Measurements from ENCODE around the gene FBRS. TPM values are rescaled to one million over a fixed set of nuclear protein-coding genes. Genes with fewer than 3 reads are reported as not detected.
A peak's percentile ranks its signal among the peaks of the same experiment; 100 is the strongest.

Gene FBRS
- total and polyA plus RNA-seq, 2 of the 13 experiments (the other 11 are each of a cell fraction or from before 2014, with no cell fraction given), result 13.7 to 16.2 TPM

DNA sequence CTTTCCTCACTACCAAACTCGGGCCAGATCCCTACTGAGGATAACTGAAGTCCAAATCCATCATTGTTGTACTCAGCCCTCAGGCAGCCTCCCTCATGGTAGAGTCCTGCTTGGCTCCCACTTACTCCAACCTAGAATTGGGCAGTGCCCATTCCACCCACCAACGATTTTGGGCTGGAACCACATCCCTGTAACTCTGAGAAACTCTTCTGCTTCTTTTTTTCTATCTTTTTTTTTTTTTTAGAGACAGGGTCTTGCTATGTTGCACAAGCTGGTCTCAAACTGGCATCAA is 6.3 kb upstream of the FBRS start:
- ChIA-PET POLR2A (interaction anchor here (2.2 kb wide), 1 partner anchor 94 kb away, joined by 7 read pairs; the partner anchor contains the start of gene ZNF764), CTCF (ENCODE audit: low intra/inter-chr PET ratio, low total read pairs) (interaction anchor here (0.6 to 1.2 kb wide), 2 partner anchors 23 to 253 kb away, joined by 3 to 4 read pairs; no protein-coding TSS in a partner anchor)
- H3K4me1 ChIP-seq (ENCODE audit: insufficient read depth, low read length), result peaks cover 19% of the 10 kb centered on the region
- H4K20me1 ChIP-seq (ENCODE audit: insufficient read depth, low read length), result no peaks in the 10 kb centered on the region
- no peak overlapping the region for H2AFZ ChIP-seq (ENCODE audit: low read length)
- no peaks in the 10 kb centered on the region; a peak in 1 of 5 replicates for H3K27me3 ChIP-seq (ENCODE audit: control insufficient read depth in 1 of 2, insufficient read depth in 2 of 2, low read length in 2 of 2)
- H3K9ac ChIP-seq (ENCODE audit: insufficient read depth, low read depth, low read length), result peak overlapping the region; percentile 89
- ATAC-seq (no peak), FAIRE-seq (no peak), DNase-seq (ENCODE audit: low spot score) (no peak)
- in situ Hi-C loops (cut with HindIII; ENCODE audit: extremely low pct_ligation_motif_present, low pct_unique_long_range_greater_than_20kb), result loop anchor here (25.0 kb wide), 1 partner anchor 840 kb away; the partner anchor contains the start of genes MAZ, MVP, PAGR1 and PRRT2
- WGBS (ENCODE audit: low lambda C conversion rate), result 6% methylated on average over 2 of the region's 2 CpGs
- peaks cover 5% of the 10 kb centered on the region for H3K79me2 ChIP-seq (ENCODE audit: insufficient read depth, low read length)
- peak overlapping the region; percentile 79 to 100 (median 95) for H3K4me3 ChIP-seq (replicated peaks in 1 of 3; ENCODE audit: insufficient read depth in 1 of 3, low read depth in 2 of 3, low read length in 3 of 3)
- TF ChIP-seq ZNF775 (CRISPR knock-in tag; IDR thresholded peaks at IDR 0.05; ENCODE audit: borderline replicate concordance), result no peak
- TF ChIP-seq, protein P1, sequence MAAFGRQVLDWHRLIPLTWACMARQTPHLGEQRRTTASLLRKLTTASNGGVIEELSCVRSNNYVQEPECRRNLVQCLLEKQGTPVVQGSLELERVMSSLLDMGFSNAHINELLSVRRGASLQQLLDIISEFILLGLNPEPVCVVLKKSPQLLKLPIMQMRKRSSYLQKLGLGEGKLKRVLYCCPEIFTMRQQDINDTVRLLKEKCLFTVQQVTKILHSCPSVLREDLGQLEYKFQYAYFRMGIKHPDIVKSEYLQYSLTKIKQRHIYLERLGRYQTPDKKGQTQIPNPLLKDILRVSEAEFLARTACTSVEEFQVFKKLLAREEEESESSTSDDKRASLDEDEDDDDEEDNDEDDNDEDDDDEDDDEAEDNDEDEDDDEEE (CRISPR knock-in tag; IDR thresholded peaks at IDR 0.05), result 0 out of 2 replicates have a peak, but pooled peaks have one; percentile 56
- TF ChIP-seq ZNF616 (CRISPR knock-in tag; IDR thresholded peaks at IDR 0.05; ENCODE audit: low read depth), result no peak
- TF ChIP-seq ZNF790 (CRISPR knock-in tag; IDR thresholded peaks at IDR 0.05; ENCODE audit: borderline replicate concordance), result 0 out of 2 replicates have a peak, but pooled peaks have one; percentile 34
- TSS peak; percentile 52 for BruUV-seq (replicated peaks)
- peaks cover 7 to 32% of the 10 kb centered on the region in 2 experiments; a peak in 4 of 5 replicates for H3K36me3 ChIP-seq (replicated peaks in 1 of 2; ENCODE audit: control insufficient read depth in 1 of 2, insufficient read depth in 2 of 2, low read length in 2 of 2)
- H3K27ac ChIP-seq (ENCODE audit: extremely low read length, insufficient read depth, low read length), result peak overlapping the region; percentile 88
- intact Hi-C loops (cut with micrococcal nuclease; ENCODE audit: unreplicated experiment), result loop anchor here (10.0 kb wide), 2 partner anchors 127 to 567 kb away; partner anchors contain the start of gene ZNF768
- H3K4me2 ChIP-seq (ENCODE audit: low read depth, low read length), result peak overlapping the region; percentile 99
- H3K9me3 ChIP-seq (ENCODE audit: low read length), result no peaks in the 10 kb centered on the region

DNA sequence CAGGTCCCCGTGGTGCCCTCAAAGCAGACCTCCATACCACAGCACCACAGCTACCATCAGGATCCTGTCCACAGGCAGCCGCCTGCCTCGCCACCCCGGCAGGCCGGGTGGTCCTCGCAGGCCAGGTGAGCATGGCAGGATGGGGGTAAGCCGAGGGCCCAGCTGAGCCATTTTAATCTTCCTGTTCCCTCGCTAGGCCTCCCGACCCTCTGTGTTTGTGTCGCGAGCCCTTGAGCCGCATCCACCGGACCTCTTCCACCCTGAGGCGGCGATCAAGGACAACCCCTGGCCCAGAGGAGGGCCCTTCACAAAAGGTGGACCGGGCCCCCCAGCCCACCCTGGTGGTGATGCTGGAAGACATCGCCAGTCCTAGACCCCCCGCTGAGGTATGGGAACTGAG is 5.5 kb upstream of the FBRS start:
- no peak overlapping the region for H3K27ac ChIP-seq (ENCODE audit: extremely low read length, insufficient read depth, low read length)
- peak overlapping the region; percentile 89; the same call in 1 of the 2 replicates for H3K9ac ChIP-seq (ENCODE audit: insufficient read depth, low read depth, low read length)
- ATAC-seq (no peak), DNase-seq (ENCODE audit: low spot score) (no peak), FAIRE-seq (no peak)
- H3K4me3 ChIP-seq (replicated peaks in 1 of 3; ENCODE audit: insufficient read depth in 1 of 3, low read depth in 2 of 3, low read length in 3 of 3), result no peak overlapping the region; a peak in 1 of 6 replicates
- H3K9me3 ChIP-seq (ENCODE audit: low read length), result no peaks in the 10 kb centered on the region
- no peak overlapping the region for H2AFZ ChIP-seq (ENCODE audit: low read length)
- no peaks in the 10 kb centered on the region; a peak in 1 of 5 replicates for H3K27me3 ChIP-seq (ENCODE audit: control insufficient read depth in 1 of 2, insufficient read depth in 2 of 2, low read length in 2 of 2)
- ChIA-PET CTCF (ENCODE audit: low intra/inter-chr PET ratio, low total read pairs) (interaction anchor here (1.2 kb wide), 1 partner anchor 24 kb away, joined by 3 read pairs; no protein-coding TSS in a partner anchor), POLR2A (interaction anchor here (2.2 kb wide), 1 partner anchor 94 kb away, joined by 7 read pairs; the partner anchor contains the start of gene ZNF764)
- no peaks in the 10 kb centered on the region for H4K20me1 ChIP-seq (ENCODE audit: insufficient read depth, low read length)
- H3K36me3 ChIP-seq (replicated peaks in 1 of 2; ENCODE audit: control insufficient read depth in 1 of 2, insufficient read depth in 2 of 2, low read length in 2 of 2), result peaks cover 7 to 32% of the 10 kb centered on the region in 2 experiments; a peak in 4 of 5 replicates
- in situ Hi-C loops (cut with HindIII; ENCODE audit: extremely low pct_ligation_motif_present, low pct_unique_long_range_greater_than_20kb) (loop anchor here (25.0 kb wide), 1 partner anchor 840 kb away; the partner anchor contains the start of genes MAZ, MVP, PAGR1 and PRRT2), intact Hi-C loops (cut with micrococcal nuclease; ENCODE audit: unreplicated experiment) (loop anchor here (10.0 kb wide), 2 partner anchors 128 to 568 kb away; partner anchors contain the start of gene ZNF768)
- WGBS (ENCODE audit: low lambda C conversion rate), result 98% methylated on average over 18 of the region's 18 CpGs
- BruUV-seq (replicated peaks), result no TSS peak
- peaks cover 5% of the 10 kb centered on the region for H3K79me2 ChIP-seq (ENCODE audit: insufficient read depth, low read length)
- H3K4me2 ChIP-seq (ENCODE audit: low read depth, low read length), result peak overlapping the region; percentile 99
- H3K4me1 ChIP-seq (ENCODE audit: insufficient read depth, low read length), result peaks cover 26% of the 10 kb centered on the region
- TF ChIP-seq ZKSCAN5 (CRISPR knock-in tag; IDR thresholded peaks at IDR 0.05) (no peak), ZNF747 (CRISPR knock-in tag; IDR thresholded peaks at IDR 0.05; ENCODE audit: borderline replicate concordance) (no peak), PBX2 (CRISPR knock-in tag; IDR thresholded peaks at IDR 0.05) (no peak), ZNF788 (CRISPR knock-in tag; IDR thresholded peaks at IDR 0.05; ENCODE audit: borderline replicate concordance) (no peak), ZNF17 (CRISPR knock-in tag; IDR thresholded peaks at IDR 0.05) (0 out of 2 replicates have a peak, but pooled peaks have one; percentile 15)
- TF ChIP-seq, protein P2, sequence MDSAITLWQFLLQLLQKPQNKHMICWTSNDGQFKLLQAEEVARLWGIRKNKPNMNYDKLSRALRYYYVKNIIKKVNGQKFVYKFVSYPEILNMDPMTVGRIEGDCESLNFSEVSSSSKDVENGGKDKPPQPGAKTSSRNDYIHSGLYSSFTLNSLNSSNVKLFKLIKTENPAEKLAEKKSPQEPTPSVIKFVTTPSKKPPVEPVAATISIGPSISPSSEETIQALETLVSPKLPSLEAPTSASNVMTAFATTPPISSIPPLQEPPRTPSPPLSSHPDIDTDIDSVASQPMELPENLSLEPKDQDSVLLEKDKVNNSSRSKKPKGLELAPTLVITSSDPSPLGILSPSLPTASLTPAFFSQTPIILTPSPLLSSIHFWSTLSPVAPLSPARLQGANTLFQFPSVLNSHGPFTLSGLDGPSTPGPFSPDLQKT (CRISPR knock-in tag; IDR thresholded peaks at IDR 0.05; ENCODE audit: borderline replicate concordance), result no peak
- TF ChIP-seq, protein P3, sequence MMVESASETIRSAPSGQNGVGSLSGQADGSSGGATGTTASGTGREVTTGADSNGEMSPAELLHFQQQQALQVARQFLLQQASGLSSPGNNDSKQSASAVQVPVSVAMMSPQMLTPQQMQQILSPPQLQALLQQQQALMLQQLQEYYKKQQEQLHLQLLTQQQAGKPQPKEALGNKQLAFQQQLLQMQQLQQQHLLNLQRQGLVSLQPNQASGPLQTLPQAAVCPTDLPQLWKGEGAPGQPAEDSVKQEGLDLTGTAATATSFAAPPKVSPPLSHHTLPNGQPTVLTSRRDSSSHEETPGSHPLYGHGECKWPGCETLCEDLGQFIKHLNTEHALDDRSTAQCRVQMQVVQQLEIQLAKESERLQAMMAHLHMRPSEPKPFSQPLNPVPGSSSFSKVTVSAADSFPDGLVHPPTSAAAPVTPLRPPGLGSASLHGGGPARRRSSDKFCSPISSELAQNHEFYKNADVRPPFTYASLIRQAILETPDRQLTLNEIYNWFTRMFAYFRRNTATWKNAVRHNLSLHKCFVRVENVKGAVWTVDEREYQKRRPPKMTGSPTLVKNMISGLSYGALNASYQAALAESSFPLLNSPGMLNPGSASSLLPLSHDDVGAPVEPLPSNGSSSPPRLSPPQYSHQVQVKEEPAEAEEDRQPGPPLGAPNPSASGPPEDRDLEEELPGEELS (CRISPR knock-in tag; IDR thresholded peaks at IDR 0.05), result no peak
